Caco-2 (cell line): ENCODE results near the gene BANP. TPM values are rescaled to one million over a fixed set of nuclear protein-coding genes. Genes with fewer than 3 reads are reported as not detected.

Source experiments
- BruUV-seq: library from RNA; stranded (reverse); fragments of 400-500 nt; replicated peaks from 2 replicates; lab custom pipeline; 2021; lab: Mats Ljungman, UMichigan
- CTCF ChIA-PET: fragments of 300-600 bp; sonication (Branson Sonifier 250); formaldehyde crosslinking; loops from one replicate; lab custom pipeline; 2022; ENCODE audit warnings: antibody characterized with exemption; lab: Charles Lee
- POLR2A ChIA-PET: fragments of 300-600 bp; sonication (Branson Sonifier 250); formaldehyde crosslinking; loops from one replicate; lab custom pipeline; 2022; ENCODE audit warnings: antibody characterized with exemption; lab: Charles Lee
- DNase-seq, 2 experiments: peaks; one replicate each; pipeline versions ENCODE4 v3.0.0 to v3.0.0-alpha.2; 2020 to 2022
- H3K27me3 ChIP-seq: replicated peaks from 2 replicates; pipeline ENCODE4 v1.6.0; 2011; ENCODE audit warnings: low read length; ENCODE audit not compliant: control insufficient read depth, insufficient read depth
- H3K36me3 ChIP-seq: 2 replicates; pipeline ENCODE4 v1.5.1; 2011; ENCODE audit warnings: low read length; ENCODE audit not compliant: control insufficient read depth, insufficient read depth
- H3K4me1 ChIP-seq: fragments of 250-450 bp; sonication (Bioruptor Pico); 2 replicates; pipeline ENCODE4 v1.5.1; 2020; ENCODE audit warnings: mild to moderate bottlenecking
- H3K4me3 ChIP-seq: 2 replicates; pipeline ENCODE4 v1.5.1; 2011; ENCODE audit warnings: low read depth, mild to moderate bottlenecking, control low read depth, low read length
- H3K9me3 ChIP-seq: fragments of 250-450 bp; sonication (Bioruptor Pico); 2 replicates; pipeline ENCODE4 v1.5.1; 2020; ENCODE audit warnings: mild to moderate bottlenecking, moderate library complexity
- H3K27ac Mint-ChIP-seq: one replicate; pipeline ENCODE4 v1.8.0; 2022; ENCODE audit warnings: mixed read lengths; ENCODE audit not compliant: unreplicated experiment
- H3K27me3 Mint-ChIP-seq: one replicate; pipeline ENCODE4 v1.8.0; 2022; ENCODE audit warnings: mixed read lengths; ENCODE audit not compliant: insufficient read depth, unreplicated experiment
- H3K36me3 Mint-ChIP-seq: one replicate; pipeline ENCODE4 v1.8.0; 2022; ENCODE audit warnings: mild to moderate bottlenecking, mixed read lengths; ENCODE audit not compliant: insufficient read depth, unreplicated experiment
- H3K4me1 Mint-ChIP-seq: one replicate; pipeline ENCODE4 v1.8.0; 2022; ENCODE audit warnings: low read depth, mixed read lengths; ENCODE audit not compliant: unreplicated experiment
- H3K4me3 Mint-ChIP-seq: one replicate; pipeline ENCODE4 v1.8.0; 2022; ENCODE audit warnings: mild to moderate bottlenecking, moderate library complexity, mixed read lengths; ENCODE audit not compliant: unreplicated experiment
- H3K9me3 Mint-ChIP-seq: one replicate; pipeline ENCODE4 v1.8.0; 2022; ENCODE audit warnings: mixed read lengths; ENCODE audit not compliant: unreplicated experiment
- CTCF ChIP-seq, 2 experiments: fragments of 200-600 bp in 1 of 2; IDR thresholded peaks; 1 replicate in 1 of 2; 2 replicates in 1 of 2; pipeline versions ENCODE4 v1.5.1 to v1.8.0; 2011 to 2022; ENCODE audit warnings: antibody characterized with exemption in 1 of 2, control low read depth in 1 of 2, inconsistent platforms in 1 of 2, low read depth in 1 of 2, low read length in 1 of 2, mild to moderate bottlenecking in 1 of 2, moderate library complexity in 1 of 2; ENCODE audit not compliant: insufficient read depth in 1 of 2, severe bottlenecking in 1 of 2, unreplicated experiment in 1 of 2
- intact Hi-C: fragments of 100-400 bp; cut with micrococcal nuclease; formaldehyde crosslinking; loops from one replicate; pipeline ENCODE4 v1.10.0; 2022; ENCODE audit not compliant: unreplicated experiment
- total RNA-seq: library from RNA; stranded (reverse); gene quantifications from 2 replicates; pipeline ENCODE4 v1.2.3, GENCODE V29; 2022

Gene BANP
- total RNA-seq, 1 experiment from 2014 or later: 44.4 TPM

- Mint-ChIP-seq H3K9me3 (no peaks in the 10 kb centered on the region), H3K4me3 (no peak overlapping the region), H3K4me1 (peaks cover 7% of the 10 kb centered on the region), H3K27ac (no peak overlapping the region), H3K36me3 (peaks cover 16% of the 10 kb centered on the region), H3K27me3 (no peaks in the 10 kb centered on the region)
- DNase-seq: no peak
- Histone ChIP-seq H3K36me3 (no peaks in the 10 kb centered on the region; the same call in 1 of the 2 replicates), H3K27me3 (no peaks in the 10 kb centered on the region), H3K4me1 (peaks cover 7% of the 10 kb centered on the region; the same call in 1 of the 2 replicates), H3K9me3 (no peaks in the 10 kb centered on the region), H3K4me3 (no peak overlapping the region)
- intact Hi-C loops: no loop called here
- BruUV-seq: no TSS peak
- no peak for TF ChIP-seq CTCF (IDR thresholded peaks at IDR 0.05; ENCODE audit: insufficient read depth in 1 of 2, low read depth in 1 of 2, low read length in 1 of 2, severe bottlenecking in 1 of 2, unreplicated experiment in 1 of 2)
- CTCF ChIA-PET: interaction anchor here (0.6 kb wide), 1 partner anchor 58 kb away, joined by 4 read pairs; no protein-coding TSS in a partner anchor
- POLR2A ChIA-PET: interaction anchor here (0.9 kb wide), 1 partner anchor 9 kb away, joined by 3 read pairs; the partner anchor contains the start of gene BANP
Observed at GRCh38 chr16:87960296-87960695, 9.1 kb downstream of the BANP start.

DNA sequence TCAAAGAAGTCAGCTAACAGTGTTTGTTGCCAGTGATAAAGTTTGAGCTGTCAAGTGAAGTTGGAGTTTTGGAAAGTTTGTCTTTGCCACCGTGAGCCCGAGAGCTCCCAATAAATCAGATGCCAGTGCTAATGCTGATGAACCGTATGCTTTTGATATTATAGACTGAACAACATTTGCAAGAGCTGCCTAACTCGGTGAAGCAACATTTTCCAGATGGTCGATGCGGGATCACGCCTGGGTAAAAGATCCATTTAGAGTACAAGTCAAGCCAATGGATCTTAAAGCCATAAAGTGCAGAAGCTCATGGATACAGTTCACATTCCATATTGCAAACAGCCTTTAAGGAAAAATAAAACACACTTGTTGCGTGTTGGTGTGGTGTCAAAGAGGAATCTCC is 9.6 kb downstream of the BANP start:
- BruUV-seq: no TSS peak
- intact Hi-C loops: no loop called here
- Histone ChIP-seq H3K27me3 (no peaks in the 10 kb centered on the region), H3K4me1 (peaks cover 7% of the 10 kb centered on the region; the same call in 1 of the 2 replicates), H3K4me3 (no peak overlapping the region), H3K36me3 (no peaks in the 10 kb centered on the region; the same call in 1 of the 2 replicates), H3K9me3 (no peaks in the 10 kb centered on the region)
- Mint-ChIP-seq H3K4me1 (peaks cover 7% of the 10 kb centered on the region), H3K36me3 (peaks cover 11% of the 10 kb centered on the region), H3K9me3 (no peaks in the 10 kb centered on the region), H3K4me3 (no peak overlapping the region), H3K27ac (no peak overlapping the region), H3K27me3 (no peaks in the 10 kb centered on the region)
- TF ChIP-seq CTCF (IDR thresholded peaks at IDR 0.05; ENCODE audit: insufficient read depth in 1 of 2, low read depth in 1 of 2, low read length in 1 of 2, severe bottlenecking in 1 of 2, unreplicated experiment in 1 of 2): no peak
- ChIA-PET POLR2A (interaction anchor here (0.9 kb wide), 1 partner anchor 10 kb away, joined by 3 read pairs; the partner anchor contains the start of gene BANP), CTCF (no interaction called here)
- no peak for DNase-seq

DNA sequence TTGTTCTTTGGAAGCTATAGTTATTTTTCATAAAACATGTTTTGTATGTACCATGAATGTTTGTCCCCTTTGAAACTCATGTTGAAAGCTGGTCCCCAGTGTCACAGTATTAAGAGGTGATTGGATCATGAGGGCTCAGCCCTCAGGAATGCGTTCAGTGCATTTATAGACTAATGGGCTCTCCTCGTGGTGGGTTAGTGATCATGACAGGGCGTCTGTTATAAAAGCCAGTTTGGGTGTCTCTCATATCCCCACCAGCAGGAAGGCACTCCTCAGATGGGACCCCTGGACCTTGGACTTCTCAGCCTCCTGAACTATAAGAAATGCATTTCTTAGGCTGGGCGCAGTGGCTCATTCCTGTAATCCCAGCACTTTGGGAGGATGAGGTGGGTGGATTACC is 10.4 kb downstream of the BANP start:
- ChIA-PET POLR2A (no interaction called here), CTCF (no interaction called here)
- peaks cover 10% of the 10 kb centered on the region; the same call in 1 of the 2 replicates for H3K4me1 ChIP-seq
- no peak for TF ChIP-seq CTCF (IDR thresholded peaks at IDR 0.05; ENCODE audit: insufficient read depth in 1 of 2, low read depth in 1 of 2, low read length in 1 of 2, severe bottlenecking in 1 of 2, unreplicated experiment in 1 of 2)
- intact Hi-C loops: no loop called here
- H3K36me3 Mint-ChIP-seq: peaks cover 15% of the 10 kb centered on the region
- no peak overlapping the region for H3K4me3 ChIP-seq
- no peaks in the 10 kb centered on the region for H3K27me3 ChIP-seq
- BruUV-seq: no TSS peak
- no peaks in the 10 kb centered on the region for H3K9me3 Mint-ChIP-seq
- H3K27me3 Mint-ChIP-seq: no peaks in the 10 kb centered on the region
- H3K4me3 Mint-ChIP-seq: no peak overlapping the region
- no peak for DNase-seq
- H3K36me3 ChIP-seq: no peaks in the 10 kb centered on the region; the same call in 1 of the 2 replicates
- peaks cover 7% of the 10 kb centered on the region for H3K4me1 Mint-ChIP-seq
- no peaks in the 10 kb centered on the region for H3K9me3 ChIP-seq
- H3K27ac Mint-ChIP-seq: no peak overlapping the region
